IPS DF 19.7 (cell line): Measurements from ENCODE around the gene PRX.
"Not testable (repeated sequence)": the region's sequence is repeated elsewhere in the genome, so short reads cannot be mapped to it uniquely, and the experiment has no call there.

Experiments used
- DNase-seq: peaks from one replicate; pipeline ENCODE4 v3.0.0-alpha.2; 2013; ENCODE audit warnings: low read depth, low spot score

The PRX gene

GRCh38 chr19:40441719-40442253, 28.6 kb upstream of the PRX start:
- no peak for DNase-seq

GRCh38 chr19:40438284-40438683, 25.1 kb upstream of the PRX start:
- DNase-seq = no peak

DNA sequence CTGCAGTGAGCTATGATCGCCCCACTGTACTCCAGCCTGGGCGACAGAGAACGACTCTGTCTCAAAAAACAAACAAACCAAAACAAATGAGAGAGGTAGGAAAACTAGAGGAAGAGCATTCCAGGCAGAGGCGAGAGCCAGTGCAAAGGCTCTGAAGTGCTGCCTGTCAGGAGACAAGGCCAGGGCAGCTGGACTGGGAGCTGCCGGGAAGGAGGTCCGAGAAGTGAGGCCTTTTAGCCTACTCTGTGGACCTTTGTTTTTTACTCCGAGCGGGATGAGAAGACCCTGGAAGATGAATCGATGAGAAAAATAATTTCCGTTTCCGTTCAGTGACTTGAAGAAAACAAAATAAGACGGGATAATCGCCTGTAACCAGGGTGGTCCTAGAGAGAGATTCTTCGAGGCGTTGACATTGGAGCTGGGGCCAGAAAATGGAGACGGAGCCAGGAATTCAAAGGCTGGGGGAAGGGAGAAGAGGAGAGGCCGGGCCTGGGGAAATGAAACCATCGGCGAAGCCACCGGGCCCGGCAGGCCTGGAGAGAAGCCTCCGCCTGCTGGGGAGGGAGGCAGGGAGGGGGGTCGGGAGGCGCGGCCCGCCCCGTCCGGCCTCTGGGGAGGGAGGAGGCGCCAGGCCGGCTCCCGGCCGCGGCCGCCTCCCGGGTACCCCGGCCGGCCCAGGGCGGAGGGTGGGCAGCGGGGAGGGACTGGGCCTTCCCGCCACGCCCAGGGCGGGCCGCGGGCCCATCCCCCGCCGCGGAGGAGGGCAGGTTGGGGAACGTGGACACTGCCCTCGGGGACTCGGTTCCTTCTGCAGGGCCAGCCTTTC, 20.4 kb upstream of the PRX start:
- no peak for DNase-seq

DNA sequence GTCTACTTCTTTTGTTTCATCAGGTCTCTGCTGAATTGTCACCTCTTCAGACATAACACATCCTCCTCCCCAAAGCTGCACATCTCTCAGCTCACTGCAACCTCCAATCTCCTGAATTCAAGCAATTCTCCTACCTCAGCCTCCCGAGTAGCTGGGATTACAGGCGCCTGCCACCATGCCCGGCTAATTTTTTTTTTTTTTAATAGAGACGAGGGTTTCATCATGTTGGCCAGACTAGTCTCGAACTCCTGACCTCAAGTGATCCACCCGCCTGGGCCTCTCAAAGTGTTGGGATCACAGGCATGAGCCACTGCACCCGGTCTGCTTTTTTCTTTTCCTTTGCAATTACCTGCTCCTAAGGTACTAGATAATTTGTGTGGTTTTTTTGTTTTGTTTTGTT, 19.6 kb upstream of the PRX start:
- DNase-seq = not testable (repeated sequence)

GRCh38 chr19:40431698-40432097, 18.5 kb upstream of the PRX start:
- DNase-seq = no peak

DNA sequence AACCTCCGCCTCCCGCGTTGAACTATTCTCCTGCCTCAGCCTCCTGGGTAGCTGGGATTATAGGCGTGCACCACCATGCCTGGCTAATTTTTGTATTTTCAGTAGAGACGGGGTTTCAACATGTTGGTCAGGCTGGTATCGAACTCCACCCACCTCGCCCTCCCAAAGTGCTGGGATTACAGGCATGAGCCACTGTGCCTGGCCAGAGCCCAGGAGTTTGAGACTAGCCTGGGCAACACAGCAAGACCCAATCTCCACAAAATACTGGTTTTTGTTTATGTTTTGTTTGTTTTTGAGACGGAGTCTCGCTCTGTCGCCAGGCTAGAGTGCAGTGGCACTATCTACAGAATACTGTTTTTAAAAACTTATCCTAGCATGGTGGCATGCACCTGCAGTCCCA, 17.1 kb upstream of the PRX start:
- DNase-seq = not testable (repeated sequence)

GRCh38 chr19:40428197-40428596, 15.0 kb upstream of the PRX start:
- DNase-seq = not testable (repeated sequence)

GRCh38 chr19:40425450-40426287, 12.5 kb upstream of the PRX start, which contains the start of gene SERTAD1:
Gene SERTAD1, minus strand, starts transcription at chr19:40425992. Its CDS starts 2,446 bp downstream, at chr19:40423546.
- DNase-seq = peak; percentile 97

DNA sequence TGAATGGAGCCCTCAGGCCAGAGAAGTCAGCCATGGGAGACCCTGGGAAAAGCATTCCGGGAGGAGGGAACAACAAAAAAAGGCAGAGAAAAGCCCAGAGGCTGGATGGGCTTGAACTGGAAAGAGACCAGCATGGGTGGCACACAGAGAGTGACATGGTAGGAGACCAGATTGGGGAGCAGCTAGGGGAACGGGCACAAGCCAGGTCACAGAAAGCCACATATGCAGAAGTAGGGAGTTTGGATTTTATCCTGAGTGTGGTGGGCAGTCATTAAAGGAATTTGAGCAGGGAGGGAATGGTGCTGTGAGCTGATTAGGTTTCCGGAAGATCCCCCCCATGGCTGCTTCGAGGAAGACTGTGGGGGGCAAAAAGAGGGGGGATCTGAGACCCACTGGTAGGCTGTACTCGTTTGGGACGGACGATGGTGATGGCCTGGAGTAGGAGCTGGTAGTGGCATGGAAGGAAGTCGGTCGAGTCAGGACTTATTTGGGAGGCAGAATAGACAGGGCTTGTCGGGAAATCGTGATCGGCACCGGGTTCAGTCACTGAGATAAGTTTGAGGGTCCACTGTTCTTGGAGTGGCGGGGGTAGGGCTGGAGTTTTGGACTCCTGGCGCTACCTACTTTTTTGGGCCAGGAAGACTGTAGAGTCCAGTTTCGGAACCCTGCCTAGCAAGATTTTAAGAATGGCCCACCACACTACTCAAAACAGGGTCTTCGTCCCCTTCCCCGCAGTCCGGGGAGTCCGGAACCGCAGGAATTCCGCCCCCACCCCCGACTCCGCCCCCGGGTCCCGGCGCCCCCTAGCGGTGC, 11.7 kb upstream of the PRX start:
- DNase-seq = no peak

DNA sequence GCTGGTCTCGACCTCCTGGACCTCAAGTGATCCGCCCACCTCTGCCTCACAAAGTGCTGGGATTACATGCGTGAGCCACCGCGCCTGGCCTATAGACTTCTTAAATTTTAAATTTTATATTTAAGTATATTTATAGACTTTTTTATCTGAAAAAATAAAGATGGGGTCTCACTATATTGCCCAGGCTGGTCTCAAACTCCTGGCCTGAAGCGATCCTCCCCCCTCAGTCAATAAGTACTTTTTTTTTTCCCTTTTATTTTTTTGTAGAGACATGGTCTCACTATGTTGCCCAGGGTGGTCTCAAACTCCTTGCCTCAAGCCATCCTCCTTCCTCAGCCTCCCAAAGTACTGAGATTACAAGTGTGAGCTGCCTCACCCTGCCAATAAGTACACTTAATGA, 10.8 kb upstream of the PRX start:
- no peak for DNase-seq

- no peak for DNase-seq
Measured at GRCh38 chr19:40422748-40423566, 9.8 kb upstream of the PRX start.

DNA sequence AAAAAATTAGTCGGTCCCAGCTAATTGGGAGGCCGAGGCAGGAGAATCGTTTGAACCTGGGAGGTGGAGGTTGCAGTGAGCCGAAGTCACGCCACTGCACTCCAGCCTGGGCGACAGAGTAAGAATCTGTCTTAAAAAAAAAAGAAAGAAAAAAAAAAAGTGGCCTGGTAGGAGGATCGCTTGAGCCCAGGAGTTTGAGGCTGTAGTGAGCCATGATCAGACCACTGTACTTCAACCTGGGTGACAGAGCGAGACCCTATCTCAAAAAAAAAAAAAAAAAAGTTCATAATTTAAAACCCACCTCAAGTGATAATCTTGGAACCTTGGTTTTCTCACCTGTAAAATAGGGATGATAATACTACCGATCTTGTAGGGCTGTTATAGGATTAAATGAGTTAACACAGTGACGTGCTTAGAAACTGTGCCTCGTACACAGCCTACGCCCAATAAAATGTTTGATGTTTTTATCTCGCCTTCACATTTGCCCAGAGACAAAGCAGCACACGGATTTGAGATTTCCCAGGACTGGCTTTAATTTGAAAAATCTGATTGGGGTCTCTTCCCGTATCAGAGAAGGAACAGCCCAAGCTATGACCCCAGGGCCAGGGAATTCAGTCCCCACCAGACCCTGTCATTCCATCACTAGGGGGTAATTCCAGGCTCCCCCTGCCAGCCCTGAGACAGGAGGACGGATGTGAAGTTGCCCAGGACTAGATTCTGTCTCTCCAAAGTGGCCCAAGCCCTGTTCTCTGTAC, 9.0 kb upstream of the PRX start:
- no peak for DNase-seq

GRCh38 chr19:40420766-40421765, 7.9 kb upstream of the PRX start:
- DNase-seq = no peak

- DNase-seq = no peak
Measured at GRCh38 chr19:40420451-40420765, 7.2 kb upstream of the PRX start.

GRCh38 chr19:40419780-40420179, 6.6 kb upstream of the PRX start:
- DNase-seq = no peak

DNA sequence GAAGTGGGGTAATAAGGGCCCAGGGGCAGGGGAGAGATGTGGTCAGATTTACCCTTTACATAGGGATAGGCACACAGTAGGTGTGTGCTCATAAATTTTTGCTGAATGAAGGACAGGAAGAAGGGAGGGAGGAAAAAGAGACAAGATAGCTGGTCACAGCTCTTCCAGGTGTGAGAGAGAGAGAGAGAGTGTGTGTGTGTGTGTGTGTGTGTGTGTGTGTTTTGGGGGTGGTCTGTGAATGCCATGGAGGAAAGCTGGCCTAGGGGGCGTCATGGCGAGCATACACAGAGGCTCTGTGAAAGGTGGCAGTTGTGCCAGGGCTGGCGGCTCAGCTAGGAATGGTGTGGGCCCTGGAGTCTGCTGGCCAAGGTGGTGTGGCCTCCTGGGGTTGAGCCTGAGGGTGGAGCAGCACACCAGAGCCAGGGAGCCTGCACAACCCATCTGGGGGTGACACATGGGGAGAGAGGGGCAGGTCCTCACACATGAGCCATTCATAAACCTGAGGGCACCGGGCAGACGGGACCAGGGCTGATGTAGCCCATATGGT, 6.0 kb upstream of the PRX start:
- DNase-seq = no peak

DNA sequence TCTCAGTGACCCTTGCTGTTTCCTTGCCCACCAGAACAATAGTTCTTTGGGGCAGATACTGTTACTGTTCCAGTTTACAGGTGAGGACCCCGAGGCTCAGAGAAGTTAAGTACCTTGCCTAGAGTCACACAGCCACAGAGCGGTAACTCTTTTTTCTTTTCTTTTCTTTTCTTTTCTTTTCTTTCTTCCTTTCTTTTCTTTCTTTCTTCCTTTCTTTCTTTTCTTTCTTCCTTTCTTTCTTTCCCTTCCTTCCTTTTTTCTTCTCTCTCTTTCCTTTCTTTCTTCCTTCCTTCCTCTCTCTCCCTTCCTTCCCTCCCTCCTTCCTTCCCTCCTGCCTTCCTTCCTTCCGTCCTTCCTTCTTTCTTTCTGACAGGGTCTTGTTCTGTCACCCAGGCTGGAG, 4.9 kb upstream of the PRX start:
- DNase-seq = no peak

DNA sequence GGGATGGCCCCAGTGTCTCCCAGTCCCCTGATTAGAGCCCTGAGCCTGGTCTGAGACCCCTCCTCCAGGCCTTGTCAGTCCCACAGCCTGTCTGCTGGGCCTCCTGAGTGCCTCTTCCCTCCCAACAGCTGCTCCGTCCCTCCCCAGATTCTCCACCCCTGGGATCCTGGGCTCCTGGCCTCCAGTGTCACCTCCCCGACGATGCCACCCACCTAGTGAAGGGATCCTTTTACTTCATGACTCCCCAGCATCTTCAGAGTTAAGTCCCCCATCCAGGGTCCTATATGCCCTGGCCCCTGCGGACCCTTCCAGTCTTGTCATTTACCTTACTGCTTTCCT, 4.4 kb upstream of the PRX start:
- DNase-seq = no peak
